Subcutaneous abdominal adipose tissue (tissue), 5 donors: ENCODE measurements around the gene PRDX4.
"Not testable (repeated sequence)": the region's sequence is repeated elsewhere in the genome, so short reads cannot be mapped to it uniquely, and the experiment has no call there.

Source experiments
- H3K27ac ChIP-seq: one replicate; pipeline ENCODE4 v1.7.0; 2013; ENCODE audit warnings: low read depth, mild to moderate bottlenecking, inconsistent platforms, low read length, moderate library complexity
- H3K27me3 ChIP-seq, 5 donors: one replicate each; pipeline ENCODE4 v1.7.0; 2013; ENCODE audit warnings: low read length in 5 of 5, inconsistent platforms in 1 of 5; ENCODE audit not compliant: control insufficient read depth in 5 of 5, insufficient read depth in 4 of 5
- H3K36me3 ChIP-seq, 5 donors: one replicate each; pipeline ENCODE4 v1.7.0; 2013; ENCODE audit warnings: low read length in 5 of 5; ENCODE audit not compliant: control insufficient read depth in 5 of 5, insufficient read depth in 5 of 5
- H3K4me1 ChIP-seq, 5 donors: one replicate each; pipeline ENCODE4 v1.7.0; 2013; ENCODE audit warnings: low read length in 5 of 5, mild to moderate bottlenecking in 3 of 5, moderate library complexity in 1 of 5; ENCODE audit not compliant: control insufficient read depth in 5 of 5, insufficient read depth in 5 of 5
- H3K4me3 ChIP-seq, 5 donors: one replicate each; pipeline ENCODE4 v1.7.0; 2013; ENCODE audit warnings: low read length in 5 of 5, low read depth in 1 of 5
- H3K9ac ChIP-seq, 5 donors: one replicate each; pipeline ENCODE4 v1.7.0; 2013; ENCODE audit warnings: low read length in 5 of 5, mild to moderate bottlenecking in 4 of 5, moderate library complexity in 3 of 5
- H3K9me3 ChIP-seq, 5 donors: one replicate each; pipeline ENCODE4 v1.7.0; 2013; ENCODE audit warnings: low read length in 5 of 5; ENCODE audit not compliant: control insufficient read depth in 5 of 5
- donor health status: healthy.
- donor health status: healthy.
- donor health status: healthy.
- donor health status: healthy.
- donor health status: healthy.

Gene PRDX4

DNA sequence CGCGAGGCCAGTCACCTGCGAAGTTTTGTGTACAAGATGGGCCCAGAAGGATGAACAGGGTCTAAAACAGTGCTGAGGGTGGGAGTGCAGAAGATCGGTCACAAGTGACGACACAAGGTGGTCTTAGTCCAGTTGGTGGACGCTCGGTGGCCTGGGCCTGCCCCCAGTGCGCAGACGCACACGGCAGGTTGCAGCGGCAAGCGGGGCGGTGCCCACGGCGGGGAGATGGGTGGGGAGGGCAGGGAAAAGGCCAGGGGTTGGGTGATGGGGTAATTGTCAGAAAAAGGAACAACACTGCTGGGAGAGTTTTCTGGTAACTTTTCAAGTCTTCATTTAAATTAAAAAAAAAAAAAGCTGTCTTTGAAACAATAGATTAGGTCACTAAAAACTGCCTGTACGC, 1.0 kb upstream of the PRDX4 start:
- peaks cover 0 to 17% (median 6%) of the 10 kb centered on the region in 5 donors for H3K4me1 ChIP-seq
- no peak overlapping the region for H3K27ac ChIP-seq
- H3K4me3 ChIP-seq = no peak overlapping the region
- no peak overlapping the region for H3K9ac ChIP-seq
- peaks cover 0 to 3% (median 0%) of the 10 kb centered on the region in 5 donors for H3K27me3 ChIP-seq
- H3K36me3 ChIP-seq = no peaks in the 10 kb centered on the region
- H3K9me3 ChIP-seq = no peaks in the 10 kb centered on the region

GRCh38 chrX:23668335-23668734, 1.0 kb downstream of the PRDX4 start:
- Histone ChIP-seq H3K9ac (no peak overlapping the region), H3K27me3 (peaks cover 0 to 3% (median 0%) of the 10 kb centered on the region in 5 donors), H3K9me3 (no peaks in the 10 kb centered on the region), H3K36me3 (no peaks in the 10 kb centered on the region), H3K4me1 (peaks cover 0 to 17% (median 7%) of the 10 kb centered on the region in 5 donors), H3K27ac (no peak overlapping the region), H3K4me3 (peak overlapping the region; percentile 60 to 77 (median 75))

GRCh38 chrX:23670528-23670927, 3.2 kb downstream of the PRDX4 start:
- Histone ChIP-seq H3K4me1 (peaks cover 0 to 17% (median 7%) of the 10 kb centered on the region in 5 donors), H3K27ac (no peak overlapping the region), H3K27me3 (peaks cover 0 to 2% (median 0%) of the 10 kb centered on the region in 5 donors), H3K36me3 (no peaks in the 10 kb centered on the region), H3K4me3 (no peak overlapping the region), H3K9me3 (no peaks in the 10 kb centered on the region), H3K9ac (no peak overlapping the region)

DNA sequence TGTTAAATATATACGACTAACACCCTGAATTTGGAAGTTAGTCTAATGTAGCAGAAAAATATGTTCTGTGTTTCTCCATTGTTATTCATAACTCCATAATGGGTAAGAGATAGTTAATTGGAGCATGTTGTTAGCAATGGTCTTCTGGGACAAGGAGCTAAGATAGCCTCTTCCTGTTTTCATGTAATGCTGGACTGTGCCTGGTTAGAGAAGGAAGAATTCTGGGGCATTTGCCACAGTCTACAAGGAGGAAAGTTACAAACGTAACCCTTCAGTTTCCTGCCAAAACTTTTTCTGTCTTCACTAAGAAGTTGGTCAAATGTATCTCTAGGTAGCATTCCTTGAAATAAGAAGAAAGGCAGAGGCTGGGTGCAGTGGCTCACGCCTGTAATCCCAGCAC, 5.8 kb downstream of the PRDX4 start:
- Histone ChIP-seq H3K9ac (no peak overlapping the region), H3K27me3 (no peaks in the 10 kb centered on the region), H3K27ac (no peak overlapping the region), H3K36me3 (peaks cover 3 to 6% (median 5%) of the 10 kb centered on the region in 5 donors), H3K4me3 (no peak overlapping the region), H3K4me1 (peaks cover 0 to 14% (median 4%) of the 10 kb centered on the region in 5 donors), H3K9me3 (no peaks in the 10 kb centered on the region)

DNA sequence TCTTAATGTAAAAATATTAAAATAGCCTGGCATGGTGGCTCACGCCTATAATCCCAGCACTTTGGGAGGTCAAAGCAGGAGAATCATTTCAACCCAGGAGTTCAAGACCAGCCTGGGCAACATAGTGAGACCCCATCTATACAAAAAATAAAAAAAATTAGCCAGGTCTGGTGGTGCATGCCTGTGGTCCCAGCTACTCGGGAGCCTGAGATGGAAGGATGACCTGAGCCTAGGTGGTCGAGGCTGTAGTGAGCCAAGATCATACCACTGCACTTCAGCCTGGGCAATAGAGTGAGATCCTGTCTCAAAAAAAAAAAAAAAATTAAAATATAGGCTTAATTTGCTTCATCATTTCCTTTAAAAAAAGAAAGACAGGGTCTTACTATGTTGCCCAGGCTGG, 9.2 kb downstream of the PRDX4 start:
- H3K36me3 ChIP-seq, H3K9me3 ChIP-seq, H3K27ac ChIP-seq, H3K27me3 ChIP-seq, H3K4me3 ChIP-seq, H3K4me1 ChIP-seq, H3K9ac ChIP-seq: not testable (repeated sequence)

GRCh38 chrX:23692166-23692565, 24.9 kb downstream of the PRDX4 start:
- Histone ChIP-seq H3K27ac (no peak overlapping the region), H3K27me3 (peaks cover 0 to 4% (median 0%) of the 10 kb centered on the region in 5 donors), H3K4me1 (no peaks in the 10 kb centered on the region), H3K9me3 (no peaks in the 10 kb centered on the region), H3K4me3 (no peak overlapping the region), H3K36me3 (no peaks in the 10 kb centered on the region), H3K9ac (no peak overlapping the region)

DNA sequence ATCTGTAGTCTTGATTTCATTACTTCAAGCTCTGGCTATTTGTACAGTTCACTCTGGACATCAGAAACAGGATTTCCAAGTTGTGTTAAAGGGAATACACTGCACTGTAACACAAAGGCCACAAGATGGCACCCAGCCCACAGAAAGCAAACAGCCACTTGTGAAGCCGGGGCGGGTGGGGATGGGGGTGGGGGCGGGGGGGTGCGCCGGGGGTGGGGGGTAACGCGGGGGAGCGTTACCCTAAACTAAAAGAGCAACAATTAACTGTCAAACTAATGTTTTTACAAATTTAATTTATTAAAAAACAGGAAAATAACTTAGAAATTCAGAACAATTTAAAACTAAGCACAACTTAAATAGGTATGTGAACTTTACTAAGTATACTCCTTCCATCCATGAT, 27.3 kb downstream of the PRDX4 start:
- Histone ChIP-seq H3K9me3 (no peaks in the 10 kb centered on the region), H3K4me1 (peaks cover 0 to 2% (median 0%) of the 10 kb centered on the region in 5 donors), H3K4me3 (no peak overlapping the region), H3K9ac (no peak overlapping the region), H3K36me3 (no peaks in the 10 kb centered on the region), H3K27me3 (peaks cover 0 to 3% (median 0%) of the 10 kb centered on the region in 5 donors), H3K27ac (no peak overlapping the region)

GRCh38 chrX:23699636-23700194, 32.4 kb downstream of the PRDX4 start:
- H3K4me3 ChIP-seq = peak overlapping the region in 1 of 5 donors; percentile 19
- H3K27ac ChIP-seq = no peak overlapping the region
- peaks cover 7 to 18% (median 16%) of the 10 kb centered on the region in 5 donors for H3K36me3 ChIP-seq
- no peak overlapping the region for H3K9ac ChIP-seq
- H3K4me1 ChIP-seq = peaks cover 0 to 3% (median 0%) of the 10 kb centered on the region in 5 donors
- no peaks in the 10 kb centered on the region for H3K27me3 ChIP-seq
- no peaks in the 10 kb centered on the region for H3K9me3 ChIP-seq

DNA sequence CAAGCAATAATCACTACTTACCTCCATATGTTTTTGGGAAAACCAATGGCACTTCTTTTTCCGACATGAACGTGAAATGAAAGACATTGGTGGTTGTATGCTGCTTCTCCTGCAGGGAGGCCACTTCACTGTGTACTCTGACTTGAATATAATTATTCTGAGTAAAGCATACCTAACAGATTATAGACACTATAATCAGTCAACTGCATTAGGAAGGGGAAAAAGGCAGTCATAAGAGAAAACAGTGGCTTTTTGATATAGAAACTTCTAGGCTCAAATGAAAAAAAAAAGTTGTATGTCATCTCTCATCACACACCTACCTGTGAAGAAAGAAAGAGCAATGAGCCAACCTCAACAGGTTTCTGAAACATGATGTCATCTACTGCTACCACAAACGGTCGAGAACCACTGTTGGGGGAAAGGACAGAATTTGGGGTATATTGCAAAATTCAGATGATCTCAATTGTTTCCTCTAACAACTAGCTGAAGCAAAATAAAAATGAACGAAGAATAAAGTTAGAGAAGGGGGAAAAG, 37.4 kb downstream of the PRDX4 start:
- peaks cover 14 to 41% (median 28%) of the 10 kb centered on the region in 5 donors for H3K36me3 ChIP-seq
- H3K27me3 ChIP-seq = no peaks in the 10 kb centered on the region
- H3K9me3 ChIP-seq = no peaks in the 10 kb centered on the region
- H3K9ac ChIP-seq = no peak overlapping the region
- no peaks in the 10 kb centered on the region for H3K4me1 ChIP-seq
- H3K27ac ChIP-seq = no peak overlapping the region
- no peak overlapping the region for H3K4me3 ChIP-seq

- Histone ChIP-seq H3K4me1 (no peaks in the 10 kb centered on the region), H3K9me3 (no peaks in the 10 kb centered on the region), H3K4me3 (no peak overlapping the region), H3K27ac (no peak overlapping the region), H3K27me3 (no peaks in the 10 kb centered on the region), H3K9ac (no peak overlapping the region), H3K36me3 (peaks cover 14 to 41% (median 28%) of the 10 kb centered on the region in 5 donors)
Observed at GRCh38 chrX:23705235-23705634, 37.9 kb downstream of the PRDX4 start.
